ENCODE data around the gene KLF14. TPM values are rescaled to one million over a fixed set of nuclear protein-coding genes. Genes with fewer than 3 reads are reported as not detected.

KLF14 gene
- total and polyA plus RNA-seq, 4 donors: 0.26 to 0.31 (median 0.30) TPM; not detected in 1

DNA sequence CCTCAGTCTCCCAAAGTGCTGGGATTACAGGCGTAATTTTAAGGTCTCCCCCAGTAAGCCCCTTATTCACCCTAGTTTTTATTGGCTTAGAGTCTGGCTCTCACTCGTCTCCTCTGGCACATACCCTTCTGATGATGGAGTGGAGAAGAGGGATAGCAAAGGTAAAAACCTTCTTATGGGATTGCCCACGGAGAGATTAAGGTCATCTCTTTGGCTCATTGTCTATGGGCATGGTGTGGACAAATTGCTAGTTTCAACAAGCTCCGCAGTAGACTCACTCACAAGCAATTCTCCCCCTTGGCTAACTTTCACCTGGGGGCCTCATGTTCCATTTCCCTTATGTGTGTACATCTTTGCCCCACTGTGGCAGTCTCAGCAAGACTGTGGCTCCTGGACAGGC lies 25.2 kb downstream of the KLF14 start:
- Histone ChIP-seq H3K36me3 (ENCODE audit: control insufficient read depth in 4 of 4, insufficient read depth in 4 of 4, low read length in 4 of 4) (no peaks in the 10 kb centered on the region), H3K27ac (ENCODE audit: low read depth in 1 of 2, low read length in 1 of 2) (no peak overlapping the region), H3K4me3 (no peak overlapping the region), H3K4me1 (ENCODE audit: control insufficient read depth in 5 of 5, insufficient read depth in 5 of 5, low read length in 5 of 5) (no peaks in the 10 kb centered on the region), H3K9me3 (ENCODE audit: control insufficient read depth in 4 of 4, insufficient read depth in 3 of 4, low read length in 3 of 4) (peaks cover 0 to 1% (median 0%) of the 10 kb centered on the region in 4 donors), H3K27me3 (ENCODE audit: control insufficient read depth in 3 of 3, insufficient read depth in 3 of 3, low read length in 2 of 3) (no peaks in the 10 kb centered on the region), H3K9ac (ENCODE audit: insufficient read depth in 1 of 2, low read length in 2 of 2) (no peak overlapping the region)
- 92 to 94% methylated on average over 4 of the region's 4 CpGs for WGBS, 2 donors
- no peak for ATAC-seq (ENCODE audit: insufficient read depth, low FRiP score)
- no peak for TF ChIP-seq CTCF (IDR thresholded peaks at IDR 0.05; ENCODE audit: control extremely low read depth, extremely low read depth)
- no peak for DNase-seq

DNA sequence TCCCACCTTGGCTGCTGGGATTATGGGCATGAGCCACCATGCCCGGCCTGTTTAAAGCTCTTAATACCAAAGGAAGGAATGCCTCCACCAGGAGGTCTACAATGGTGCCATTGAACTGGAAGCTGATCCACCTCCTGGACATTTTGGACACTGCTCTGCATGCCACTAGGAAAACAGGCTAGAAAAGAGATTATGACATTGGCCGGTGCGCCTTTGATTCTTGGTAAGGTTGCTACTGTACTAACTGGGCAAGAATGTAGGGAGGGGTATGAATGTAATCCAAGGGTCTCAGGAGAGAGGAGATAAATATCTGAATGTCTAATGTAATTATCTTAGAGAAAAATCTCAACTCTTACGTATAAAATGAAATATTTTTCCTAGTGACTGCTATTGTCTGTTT lies 26.0 kb downstream of the KLF14 start:
- H3K9me3 ChIP-seq (ENCODE audit: control insufficient read depth in 4 of 4, insufficient read depth in 3 of 4, low read length in 3 of 4): peaks cover 0 to 1% (median 0%) of the 10 kb centered on the region in 4 donors
- no peak for ATAC-seq (ENCODE audit: insufficient read depth, low FRiP score)
- TF ChIP-seq CTCF (IDR thresholded peaks at IDR 0.05; ENCODE audit: control extremely low read depth, extremely low read depth): no peak
- no peak overlapping the region for H3K4me3 ChIP-seq
- no peaks in the 10 kb centered on the region for H3K36me3 ChIP-seq (ENCODE audit: control insufficient read depth in 4 of 4, insufficient read depth in 4 of 4, low read length in 4 of 4)
- no peaks in the 10 kb centered on the region for H3K27me3 ChIP-seq (ENCODE audit: control insufficient read depth in 3 of 3, insufficient read depth in 3 of 3, low read length in 2 of 3)
- H3K4me1 ChIP-seq (ENCODE audit: control insufficient read depth in 5 of 5, insufficient read depth in 5 of 5, low read length in 5 of 5): no peaks in the 10 kb centered on the region
- no peak overlapping the region for H3K9ac ChIP-seq (ENCODE audit: insufficient read depth in 1 of 2, low read length in 2 of 2)
- no peak overlapping the region for H3K27ac ChIP-seq (ENCODE audit: low read depth in 1 of 2, low read length in 1 of 2)
- 93 to 94% methylated on average over 4 of the region's 4 CpGs for WGBS, 2 donors
- no peak for DNase-seq

DNA sequence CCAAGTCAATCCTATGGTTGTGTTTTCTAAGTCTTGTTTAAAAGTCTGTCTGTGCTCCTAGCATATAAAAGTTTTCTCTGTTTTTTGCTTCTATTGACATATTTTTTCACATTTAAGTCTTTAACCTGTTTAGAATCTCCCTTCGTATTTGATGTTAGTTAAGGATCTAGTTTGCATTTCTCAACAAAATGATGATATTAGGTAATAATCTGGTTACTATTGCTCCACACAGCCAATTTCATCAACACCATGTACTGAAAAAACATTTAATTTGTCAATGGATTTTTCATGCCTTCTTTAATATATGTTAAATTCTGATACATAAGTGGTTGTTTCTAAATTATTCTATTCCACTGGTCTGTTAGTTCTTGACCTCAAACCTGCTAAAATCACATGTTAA lies 30.2 kb downstream of the KLF14 start:
- no peak for TF ChIP-seq CTCF (IDR thresholded peaks at IDR 0.05; ENCODE audit: control extremely low read depth, extremely low read depth)
- H3K36me3 ChIP-seq (ENCODE audit: control insufficient read depth in 4 of 4, insufficient read depth in 4 of 4, low read length in 4 of 4): no peaks in the 10 kb centered on the region
- no peaks in the 10 kb centered on the region for H3K27me3 ChIP-seq (ENCODE audit: control insufficient read depth in 3 of 3, insufficient read depth in 3 of 3, low read length in 2 of 3)
- ATAC-seq (ENCODE audit: insufficient read depth, low FRiP score) (no peak), DNase-seq (no peak)
- H3K4me1 ChIP-seq (ENCODE audit: control insufficient read depth in 5 of 5, insufficient read depth in 5 of 5, low read length in 5 of 5): no peaks in the 10 kb centered on the region
- H3K9ac ChIP-seq (ENCODE audit: insufficient read depth in 1 of 2, low read length in 2 of 2): no peak overlapping the region
- H3K4me3 ChIP-seq: no peak overlapping the region
- peaks cover 0 to 1% (median 0%) of the 10 kb centered on the region in 4 donors for H3K9me3 ChIP-seq (ENCODE audit: control insufficient read depth in 4 of 4, insufficient read depth in 3 of 4, low read length in 3 of 4)
- WGBS, 2 donors: 36 to 69% methylated on average over 1 of the region's 1 CpG
- no peak overlapping the region for H3K27ac ChIP-seq (ENCODE audit: low read depth in 1 of 2, low read length in 1 of 2)

DNA sequence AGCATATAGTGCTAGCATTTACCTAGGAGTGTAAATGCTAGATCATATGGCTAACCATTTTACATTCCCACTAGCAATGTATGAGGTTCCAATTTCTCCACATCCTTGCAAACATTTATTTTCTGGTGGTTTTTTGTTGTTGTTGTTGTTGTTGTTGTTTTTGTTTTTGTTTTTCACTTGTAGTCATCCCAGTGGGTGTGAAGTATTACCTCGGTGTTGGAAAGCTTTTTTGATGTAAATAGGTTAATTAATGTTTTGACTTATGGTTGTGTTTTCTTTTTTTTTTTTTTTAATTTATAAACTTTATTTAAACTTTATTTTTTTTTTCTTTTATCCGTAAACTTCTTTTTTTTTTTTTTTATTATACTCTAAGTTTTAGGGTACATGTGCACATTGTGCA lies 32.4 kb downstream of the KLF14 start:
- WGBS, 2 donors: 95 to 100% methylated on average over 2 of the region's 2 CpGs
- H3K4me1 ChIP-seq (ENCODE audit: control insufficient read depth in 5 of 5, insufficient read depth in 5 of 5, low read length in 5 of 5): no peaks in the 10 kb centered on the region
- ATAC-seq (ENCODE audit: insufficient read depth, low FRiP score): no peak
- H3K36me3 ChIP-seq (ENCODE audit: control insufficient read depth in 4 of 4, insufficient read depth in 4 of 4, low read length in 4 of 4): no peaks in the 10 kb centered on the region
- DNase-seq: no peak
- H3K27ac ChIP-seq (ENCODE audit: low read depth in 1 of 2, low read length in 1 of 2): no peak overlapping the region
- no peak overlapping the region for H3K4me3 ChIP-seq
- no peak overlapping the region for H3K9ac ChIP-seq (ENCODE audit: insufficient read depth in 1 of 2, low read length in 2 of 2)
- TF ChIP-seq CTCF (IDR thresholded peaks at IDR 0.05; ENCODE audit: control extremely low read depth, extremely low read depth): no peak
- H3K27me3 ChIP-seq (ENCODE audit: control insufficient read depth in 3 of 3, insufficient read depth in 3 of 3, low read length in 2 of 3): no peaks in the 10 kb centered on the region
- H3K9me3 ChIP-seq (ENCODE audit: control insufficient read depth in 4 of 4, insufficient read depth in 3 of 4, low read length in 3 of 4): no peaks in the 10 kb centered on the region
